HT-29 (cell line): ENCODE data around the gene NOTCH1. TPM values are rescaled to one million over a fixed set of nuclear protein-coding genes. Genes with fewer than 3 reads are reported as not detected.

Experiments
- DNase-seq: peaks from one replicate; pipeline ENCODE4 v3.0.0-alpha.2; 2015; ENCODE audit warnings: low spot score
- total RNA-seq: library from RNA; depleted of rRNA; stranded (reverse); fragments of >200 nt; shearing (Covaris generic); gene quantifications from 2 replicates; pipeline ENCODE4 v1.2.3, GENCODE V29; 2014

Gene NOTCH1
- total RNA-seq, 1 experiment from 2014 or later, result 57.7 TPM

GRCh38 chr9:136531904-136532798 lies 13.7 kb downstream of the NOTCH1 start:
- DNase-seq, result no peak

DNA sequence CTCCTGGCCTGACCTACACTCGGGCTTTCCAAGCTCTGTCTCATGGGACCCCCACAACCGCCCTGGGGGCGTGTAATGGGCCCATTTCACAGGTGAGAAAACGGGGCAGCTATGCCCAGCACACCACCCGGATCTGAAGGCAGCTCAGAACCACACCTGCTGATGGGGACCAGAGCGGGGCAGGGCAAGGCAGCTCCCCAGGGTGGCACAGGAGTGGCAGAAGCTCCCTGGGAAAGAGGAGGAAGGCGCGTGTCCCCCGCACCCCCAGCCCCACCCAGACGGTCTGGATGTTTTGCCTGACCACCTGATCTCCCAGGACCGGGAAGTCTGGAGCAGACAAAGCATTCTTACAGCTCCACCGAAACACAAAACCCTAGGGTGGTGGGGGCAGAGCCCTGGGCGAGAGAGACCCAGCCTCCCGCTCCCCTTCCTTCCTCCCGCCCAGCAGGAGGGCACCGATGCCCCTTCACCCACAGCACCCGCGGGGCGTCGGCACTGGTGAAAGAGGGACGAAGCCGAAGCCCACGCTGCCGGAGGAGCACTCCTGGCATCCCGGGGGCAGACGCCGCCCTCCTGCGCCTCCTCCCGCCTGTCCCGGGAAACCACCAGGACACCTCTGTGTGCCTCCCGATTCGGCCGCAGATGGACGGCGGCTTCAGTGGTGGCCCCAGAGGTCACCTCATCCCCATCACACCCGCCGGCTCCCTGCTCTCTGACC lies 14.5 kb downstream of the NOTCH1 start:
- DNase-seq, result no peak

GRCh38 chr9:136530461-136531089 lies 15.3 kb downstream of the NOTCH1 start:
- DNase-seq, result no peak

- peak; percentile 25 for DNase-seq
Observed at GRCh38 chr9:136529516-136530460, 16.1 kb downstream of the NOTCH1 start.

DNA sequence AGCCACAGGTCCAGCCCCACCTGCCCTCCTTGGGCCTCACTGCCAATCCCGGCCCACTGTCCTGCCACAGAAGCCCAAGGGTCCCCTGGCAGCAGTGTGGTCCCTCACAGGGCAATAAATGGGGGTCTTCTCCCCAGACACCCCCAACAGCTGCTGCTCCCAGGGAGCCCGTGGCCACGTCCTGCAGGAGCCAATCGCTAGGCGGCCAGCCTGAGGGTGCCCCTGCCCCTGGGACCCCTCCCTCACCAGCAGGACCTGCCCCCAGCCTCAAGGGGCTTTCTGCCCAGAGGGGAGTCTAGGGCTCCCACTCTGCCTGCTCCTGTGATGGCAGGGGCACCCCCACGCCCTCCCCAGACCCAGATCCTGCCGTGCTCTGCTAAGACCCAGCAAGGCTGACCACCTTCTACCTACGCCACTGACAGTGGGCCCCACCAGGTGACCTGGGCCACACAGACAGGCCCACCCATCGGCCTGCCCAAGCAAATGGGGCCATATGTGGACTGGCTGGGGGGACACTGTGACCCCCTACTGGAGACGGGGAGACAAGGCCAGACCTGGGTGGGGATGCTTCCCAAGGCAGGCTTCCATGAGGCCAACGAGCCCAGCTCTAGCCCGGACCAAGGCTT lies 17.0 kb downstream of the NOTCH1 start:
- no peak for DNase-seq

DNA sequence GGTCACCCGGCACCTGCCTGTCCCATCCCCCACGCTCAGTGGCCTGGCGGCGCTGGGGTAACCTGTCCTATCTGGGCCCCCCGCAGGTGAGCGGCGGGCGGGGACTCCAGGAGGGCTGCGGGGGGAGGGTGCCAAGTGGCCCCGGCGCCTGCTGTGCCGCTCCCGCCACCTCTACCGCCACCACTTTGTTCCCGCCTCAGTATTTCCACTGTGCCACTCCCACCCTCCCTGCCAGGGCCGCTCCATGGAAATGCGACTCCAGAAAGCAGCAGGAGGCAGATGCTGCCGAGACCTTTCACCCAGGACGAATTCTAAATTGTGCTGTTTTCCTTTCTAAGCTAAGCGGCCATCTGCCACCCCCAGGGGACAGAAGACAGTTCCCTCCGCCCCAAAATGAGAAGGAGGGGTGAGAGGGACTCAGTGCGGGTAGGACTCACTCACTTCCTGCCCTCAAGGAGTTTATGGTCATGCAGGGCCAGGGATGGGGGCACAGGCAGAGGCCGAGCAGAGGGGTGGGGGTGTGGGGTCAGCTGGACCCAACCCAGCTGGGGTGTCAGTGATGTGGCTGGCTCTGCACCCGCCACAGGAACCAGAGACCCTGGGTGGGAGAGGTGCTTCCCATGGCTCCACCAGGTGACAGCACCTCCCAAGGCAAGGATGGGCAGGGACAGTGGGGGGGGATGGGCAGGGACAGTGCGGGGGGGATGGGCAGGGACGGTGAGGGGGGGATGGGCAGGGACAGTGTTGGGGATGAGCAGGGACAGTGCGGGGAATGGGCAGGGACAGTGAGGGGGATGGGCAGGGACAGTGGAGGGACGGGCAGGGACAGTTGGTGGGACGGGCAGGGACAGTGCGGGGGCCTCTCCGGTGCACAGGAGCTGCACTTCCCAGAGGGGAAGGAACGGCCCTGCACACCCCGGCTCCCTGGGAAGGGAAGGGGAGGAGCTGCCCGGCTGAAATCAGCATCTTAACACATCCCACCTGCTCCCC lies 17.8 kb downstream of the NOTCH1 start:
- DNase-seq, result peak; percentile 50

DNA sequence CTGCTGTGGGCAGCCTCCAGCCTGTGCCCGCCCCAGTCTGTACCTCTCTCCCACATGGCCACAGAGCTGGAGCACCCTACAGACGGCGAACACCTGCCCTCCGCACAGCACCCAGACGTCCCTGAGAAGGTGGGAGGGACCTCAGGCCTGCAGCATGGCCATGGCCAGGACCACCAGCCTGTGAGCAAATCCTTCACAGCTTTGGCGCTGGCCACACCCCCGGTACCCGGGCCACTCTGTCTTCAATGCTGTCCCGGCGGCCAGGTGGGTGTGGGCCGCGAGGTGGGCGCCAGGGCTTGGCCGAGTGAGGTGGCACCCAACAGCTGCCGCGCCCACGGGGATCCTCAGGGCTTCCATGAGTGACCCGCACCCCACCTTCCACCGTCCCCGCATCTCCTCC lies 18.7 kb downstream of the NOTCH1 start:
- peak; percentile 30 for DNase-seq

DNA sequence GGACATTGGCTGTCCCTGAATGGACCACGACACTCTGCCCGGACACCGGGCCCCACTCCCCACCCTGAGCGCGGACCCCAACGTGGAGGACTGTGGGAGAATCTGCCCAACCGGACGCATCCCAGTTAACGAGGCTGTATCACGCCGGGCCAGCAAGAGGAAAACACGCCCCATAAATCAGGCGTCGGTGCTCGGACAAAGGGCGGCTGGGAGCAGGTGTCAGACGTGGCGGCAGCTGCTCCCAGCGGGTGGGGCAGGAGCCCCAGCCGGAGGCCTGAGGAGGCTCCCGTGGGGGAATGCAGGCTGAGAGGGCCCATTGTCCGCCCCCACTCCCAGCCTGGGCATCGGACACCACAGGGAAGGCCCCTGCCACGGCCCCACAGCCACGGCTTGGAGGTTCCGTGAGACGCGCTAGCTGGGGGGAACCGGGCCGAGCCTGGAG lies 19.2 kb downstream of the NOTCH1 start:
- DNase-seq, result peak; percentile 90

GRCh38 chr9:136525841-136526499 lies 19.9 kb downstream of the NOTCH1 start:
- peak; percentile 77 for DNase-seq

DNA sequence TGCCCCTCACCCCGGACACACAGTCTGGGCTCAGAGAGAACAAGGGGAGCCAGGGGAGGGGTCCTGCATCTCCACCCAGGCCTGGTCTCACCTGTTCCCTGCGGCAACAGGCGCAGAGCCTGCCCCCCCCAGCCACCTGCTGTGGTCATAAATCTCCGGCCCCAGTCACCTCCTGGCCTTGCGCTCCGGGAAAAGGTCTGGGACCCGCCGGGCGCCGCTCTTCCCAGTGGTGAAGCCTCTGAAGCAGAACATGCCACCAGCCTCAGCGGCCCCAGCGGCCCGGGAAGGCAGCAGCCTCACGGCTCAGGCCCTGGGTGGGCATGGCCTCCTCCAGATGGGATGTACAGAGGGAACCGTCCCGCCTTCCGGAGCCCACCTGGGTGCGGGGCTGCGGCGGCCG lies 20.6 kb downstream of the NOTCH1 start:
- DNase-seq, result no peak

DNA sequence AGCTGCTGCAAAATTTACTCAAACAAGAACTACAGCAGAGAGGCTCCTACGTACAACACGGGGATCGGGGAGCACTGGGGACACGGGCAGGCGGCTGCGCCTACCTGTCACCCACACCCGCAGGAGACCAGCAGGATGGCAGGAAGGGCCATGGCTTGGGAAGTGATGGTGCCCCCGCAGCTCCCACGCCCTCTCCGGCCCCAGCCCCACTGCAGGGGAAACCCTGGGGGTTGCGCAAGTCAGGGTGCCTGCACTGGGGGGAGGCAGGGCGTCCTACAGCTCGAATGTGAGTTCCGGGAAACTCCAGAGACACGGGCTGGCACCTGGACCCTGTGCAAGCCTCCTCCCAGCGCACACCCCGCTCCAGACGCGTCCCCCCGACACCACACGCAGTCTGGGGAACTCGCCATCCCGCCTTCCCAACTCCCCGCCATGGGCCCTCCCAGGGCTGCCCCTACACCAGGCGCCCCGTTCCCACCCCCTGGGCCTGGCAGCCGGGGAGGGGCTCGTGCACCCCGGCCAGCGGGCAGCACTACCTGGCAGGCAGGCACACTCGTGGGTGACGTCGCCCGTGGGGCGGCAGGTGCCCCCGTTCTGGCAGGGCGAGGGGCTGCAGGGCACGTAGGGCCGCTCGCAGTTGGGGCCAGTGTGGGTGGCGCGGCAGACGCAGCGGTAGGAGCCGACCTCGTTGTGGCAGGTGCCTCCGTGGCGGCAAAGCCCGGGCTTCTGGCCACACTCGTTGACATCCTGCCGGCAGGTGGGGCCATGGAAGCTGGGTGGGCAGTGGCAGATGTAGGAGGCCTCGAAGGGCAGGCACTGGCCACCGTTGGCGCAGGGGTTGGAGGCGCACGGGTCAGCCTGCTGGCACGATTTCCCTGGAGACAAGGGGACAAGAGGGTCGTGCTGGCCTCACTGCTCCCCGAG lies 23.3 kb downstream of the NOTCH1 start:
- DNase-seq, result no peak

DNA sequence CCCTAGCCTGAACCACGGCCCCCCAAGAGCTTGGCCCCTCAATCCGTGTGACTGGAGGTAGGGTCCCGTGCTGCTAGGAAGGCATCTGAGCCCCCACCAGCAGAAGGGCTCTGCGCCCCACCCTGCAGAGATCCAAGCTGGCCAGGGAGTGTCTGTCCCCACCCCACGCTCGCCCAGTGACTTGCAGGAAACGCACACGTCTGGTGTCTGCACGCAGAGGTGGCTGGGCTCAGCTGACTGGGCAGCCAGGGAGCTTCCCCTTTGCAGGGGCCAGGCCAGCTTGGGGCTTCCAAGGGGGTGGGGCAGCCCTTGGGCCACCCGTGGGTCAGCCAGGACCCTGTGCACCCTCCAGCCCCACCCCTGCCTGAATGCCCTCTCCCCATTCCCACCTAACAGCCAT lies 24.3 kb downstream of the NOTCH1 start:
- no peak for DNase-seq

DNA sequence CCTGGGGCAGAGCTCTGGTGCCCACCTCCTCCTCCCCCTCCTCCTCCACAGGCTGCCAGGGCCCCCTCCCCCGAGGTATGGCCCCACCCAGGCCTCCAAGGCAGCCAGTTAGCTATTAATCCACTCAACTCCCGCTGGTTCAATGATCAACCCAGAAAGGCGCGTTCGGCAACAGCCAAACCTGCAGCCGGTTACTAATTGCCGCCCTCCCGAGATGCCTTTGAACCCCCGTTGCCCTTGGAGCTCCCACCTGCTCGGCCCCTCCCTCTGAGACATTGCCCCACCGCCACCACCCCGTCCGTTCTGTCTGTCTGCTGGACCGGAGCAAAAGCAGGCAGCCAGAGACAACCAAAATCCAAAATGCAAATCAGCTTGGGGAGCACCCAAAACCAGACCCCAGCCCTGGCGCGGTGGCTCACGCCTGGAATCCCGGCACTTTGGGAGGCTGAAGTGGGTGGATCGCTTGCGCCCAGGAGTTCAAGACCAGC lies 25.8 kb downstream of the NOTCH1 start:
- DNase-seq, result peak; percentile 72

- no peak for DNase-seq
Observed at GRCh38 chr9:136519263-136520052, 26.4 kb downstream of the NOTCH1 start.

DNA sequence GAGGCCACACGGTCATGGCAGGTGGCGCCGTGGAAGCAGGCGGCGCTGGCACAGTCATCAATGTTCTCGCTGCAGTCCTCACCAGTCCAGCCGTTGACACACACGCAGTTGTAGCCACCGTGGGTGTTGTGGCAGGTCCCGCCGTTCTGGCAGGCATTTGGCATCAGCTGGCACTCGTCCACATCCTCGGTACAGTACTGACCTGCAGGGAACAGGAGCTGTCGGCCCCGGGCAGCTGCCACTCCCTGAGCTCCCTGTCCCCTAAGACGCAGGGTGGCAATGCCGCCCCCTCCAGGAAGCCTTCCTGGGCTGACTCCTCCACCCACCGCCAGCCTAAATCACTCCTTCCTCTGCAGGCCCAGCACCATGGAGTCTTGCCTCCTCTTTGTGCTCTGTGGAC lies 27.2 kb downstream of the NOTCH1 start:
- no peak for DNase-seq

GRCh38 chr9:136517950-136518349 lies 27.9 kb downstream of the NOTCH1 start:
- DNase-seq, result no peak
